ENCODE data around the gene H6PD. TPM values are rescaled to one million over a fixed set of nuclear protein-coding genes. Genes with fewer than 3 reads are reported as not detected.

The H6PD gene
- total and polyA plus RNA-seq, 4 donors: 4.8 to 65.4 (median 40.2) TPM

DNA sequence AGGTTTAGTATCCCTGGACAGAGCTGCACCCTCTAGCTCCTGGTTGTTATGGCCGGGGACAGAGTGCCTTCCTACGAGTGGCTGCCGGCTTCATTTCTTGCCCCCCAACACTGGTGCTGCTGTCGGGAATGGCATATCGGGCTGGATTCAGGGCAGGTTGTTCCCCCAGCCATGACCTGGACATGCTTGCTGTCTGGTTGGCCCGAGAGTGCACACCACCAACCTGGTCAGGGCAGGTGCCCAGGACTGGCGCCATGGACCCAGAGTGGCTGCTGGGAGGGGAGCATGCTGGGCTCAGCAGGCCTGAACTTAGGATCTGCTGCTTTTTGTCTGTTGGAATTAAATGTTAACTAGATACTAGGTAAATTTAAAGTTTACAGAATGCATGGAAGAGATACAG is 21.8 kb downstream of the H6PD start:
- intact Hi-C loops (cut with DNase I): no loop called here
- WGBS, 2 donors: 90 to 93% methylated on average over 7 of the region's 7 CpGs
- Histone ChIP-seq H3K4me1 (ENCODE audit: control insufficient read depth in 1 of 2, insufficient read depth in 2 of 2, low read length in 2 of 2) (no peaks in the 10 kb centered on the region), H3K27me3 (ENCODE audit: control insufficient read depth in 1 of 2, insufficient read depth in 2 of 2, low read length in 1 of 2) (no peaks in the 10 kb centered on the region), H3K4me3 (ENCODE audit: low read length in 2 of 2) (no peak overlapping the region), H3K27ac (ENCODE audit: low read depth in 1 of 2, low read length in 2 of 2) (no peak overlapping the region), H3K9me3 (ENCODE audit: control insufficient read depth, low read length) (no peaks in the 10 kb centered on the region), H3K36me3 (ENCODE audit: control insufficient read depth in 1 of 2, insufficient read depth in 2 of 2, low read length in 1 of 2) (peaks cover 2 to 3% of the 10 kb centered on the region in 2 donors)
- DNase-seq: peak in 1 of 2 donors; percentile 52
- ATAC-seq (ENCODE audit: low FRiP score): no peak

DNA sequence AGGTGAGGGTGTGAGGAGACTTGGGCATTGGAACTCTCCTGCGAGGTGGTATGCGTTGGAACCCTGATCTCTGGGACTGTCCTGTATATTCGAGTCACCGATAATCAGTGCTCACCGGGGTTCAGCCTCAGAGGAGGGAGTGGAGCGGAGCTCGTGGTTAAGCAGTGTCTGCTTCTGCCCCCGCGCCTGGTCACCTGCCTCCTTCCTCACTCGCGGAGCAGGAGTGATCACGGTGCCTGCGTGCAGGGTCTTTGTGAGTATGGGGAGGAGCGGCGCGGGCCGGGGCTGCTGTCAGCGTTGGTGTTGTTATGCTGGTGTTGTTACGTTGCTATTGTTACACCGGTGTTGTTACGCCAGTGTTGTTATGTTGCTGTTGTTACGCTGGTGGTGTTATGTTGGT is 23.3 kb downstream of the H6PD start:
- Histone ChIP-seq H3K27me3 (ENCODE audit: control insufficient read depth in 1 of 2, insufficient read depth in 2 of 2, low read length in 1 of 2) (no peaks in the 10 kb centered on the region), H3K4me3 (ENCODE audit: low read length in 2 of 2) (no peak overlapping the region), H3K27ac (ENCODE audit: low read depth in 1 of 2, low read length in 2 of 2) (no peak overlapping the region), H3K9me3 (ENCODE audit: control insufficient read depth, low read length) (no peaks in the 10 kb centered on the region), H3K4me1 (ENCODE audit: control insufficient read depth in 1 of 2, insufficient read depth in 2 of 2, low read length in 2 of 2) (no peaks in the 10 kb centered on the region), H3K36me3 (ENCODE audit: control insufficient read depth in 1 of 2, insufficient read depth in 2 of 2, low read length in 1 of 2) (peaks cover 2 to 5% of the 10 kb centered on the region in 2 donors)
- DNase-seq (peak in 1 of 2 donors; percentile 74), ATAC-seq (ENCODE audit: low FRiP score) (no peak)
- WGBS, 2 donors: 95% methylated on average over 22 of the region's 22 CpGs
- intact Hi-C loops (cut with DNase I): no loop called here

DNA sequence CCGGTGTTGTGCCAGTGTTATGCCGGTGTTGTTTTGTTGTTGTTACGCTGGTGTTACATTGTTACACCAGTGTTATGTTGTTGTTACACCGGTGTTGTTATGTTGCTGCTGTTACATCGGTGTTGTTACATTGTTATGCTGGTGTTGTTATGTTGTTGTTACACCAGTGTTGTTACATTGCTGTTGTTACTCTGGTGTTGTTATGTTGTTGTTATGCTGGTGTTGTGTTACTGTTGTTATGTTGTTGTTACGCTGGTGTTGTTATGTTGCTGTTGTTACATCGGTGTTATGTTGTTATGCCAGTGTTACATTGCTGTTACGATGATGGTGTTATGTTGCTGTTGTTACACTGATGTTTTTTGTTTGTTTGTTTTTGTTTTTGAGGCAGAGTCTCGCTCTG is 24.1 kb downstream of the H6PD start:
- no peaks in the 10 kb centered on the region for H3K4me1 ChIP-seq (ENCODE audit: control insufficient read depth in 1 of 2, insufficient read depth in 2 of 2, low read length in 2 of 2)
- H3K36me3 ChIP-seq (ENCODE audit: control insufficient read depth in 1 of 2, insufficient read depth in 2 of 2, low read length in 1 of 2): peaks cover 2 to 8% of the 10 kb centered on the region in 2 donors
- no peak for DNase-seq
- H3K9me3 ChIP-seq (ENCODE audit: control insufficient read depth, low read length): no peaks in the 10 kb centered on the region
- intact Hi-C loops (cut with DNase I): no loop called here
- 97 to 99% methylated on average over 9 of the region's 9 CpGs for WGBS, 2 donors
- no peaks in the 10 kb centered on the region for H3K27me3 ChIP-seq (ENCODE audit: control insufficient read depth in 1 of 2, insufficient read depth in 2 of 2, low read length in 1 of 2)
- no peak for ATAC-seq (ENCODE audit: low FRiP score)
- H3K27ac ChIP-seq (ENCODE audit: low read depth in 1 of 2, low read length in 2 of 2): no peak overlapping the region
- no peak overlapping the region for H3K4me3 ChIP-seq (ENCODE audit: low read length in 2 of 2)

DNA sequence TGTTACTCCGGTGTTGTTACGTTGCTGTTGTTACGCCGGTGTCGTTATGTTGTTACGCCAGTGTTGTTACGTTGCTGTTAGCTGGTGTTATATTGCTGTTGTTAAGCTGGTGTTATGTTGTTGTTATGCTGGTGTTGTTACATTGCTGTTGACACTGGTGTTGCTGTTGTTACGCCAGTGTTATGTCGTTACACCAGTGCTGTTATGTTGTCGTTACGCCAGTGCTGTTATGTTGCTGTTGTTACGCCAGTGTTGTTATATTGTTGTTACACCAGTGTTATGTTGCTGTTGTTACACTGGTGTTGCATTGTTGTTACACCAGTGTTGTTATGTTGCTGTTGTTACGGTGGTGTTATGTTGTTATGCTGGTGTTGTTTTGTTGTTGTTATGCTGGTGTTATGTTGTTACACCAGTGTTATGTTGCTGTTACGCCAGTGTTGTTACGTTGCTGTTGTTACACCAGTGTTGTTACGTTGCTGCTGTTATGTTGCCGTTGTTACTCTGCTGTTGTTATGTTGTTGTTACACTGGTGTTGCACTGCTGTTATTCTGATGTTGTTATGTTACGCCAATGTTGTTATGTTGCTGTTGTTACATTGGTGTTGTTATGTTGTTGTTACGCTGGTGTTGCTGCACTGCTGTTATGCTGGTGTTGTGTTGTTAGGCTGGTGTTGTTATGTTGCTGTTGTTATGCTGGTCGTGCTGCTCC is 25.6 kb downstream of the H6PD start:
- Histone ChIP-seq H3K27ac (ENCODE audit: low read depth in 1 of 2, low read length in 2 of 2) (no peak overlapping the region), H3K27me3 (ENCODE audit: control insufficient read depth in 1 of 2, insufficient read depth in 2 of 2, low read length in 1 of 2) (no peaks in the 10 kb centered on the region), H3K4me3 (ENCODE audit: low read length in 2 of 2) (no peak overlapping the region), H3K4me1 (ENCODE audit: control insufficient read depth in 1 of 2, insufficient read depth in 2 of 2, low read length in 2 of 2) (no peaks in the 10 kb centered on the region), H3K36me3 (ENCODE audit: control insufficient read depth in 1 of 2, insufficient read depth in 2 of 2, low read length in 1 of 2) (peaks cover 0 to 11% of the 10 kb centered on the region in 2 donors), H3K9me3 (ENCODE audit: control insufficient read depth, low read length) (no peaks in the 10 kb centered on the region)
- no peak for ATAC-seq (ENCODE audit: low FRiP score)
- intact Hi-C loops (cut with DNase I): no loop called here
- DNase-seq: peak in 1 of 2 donors; percentile 19
- WGBS, 2 donors: 94 to 97% methylated on average over 20 of the region's 20 CpGs

DNA sequence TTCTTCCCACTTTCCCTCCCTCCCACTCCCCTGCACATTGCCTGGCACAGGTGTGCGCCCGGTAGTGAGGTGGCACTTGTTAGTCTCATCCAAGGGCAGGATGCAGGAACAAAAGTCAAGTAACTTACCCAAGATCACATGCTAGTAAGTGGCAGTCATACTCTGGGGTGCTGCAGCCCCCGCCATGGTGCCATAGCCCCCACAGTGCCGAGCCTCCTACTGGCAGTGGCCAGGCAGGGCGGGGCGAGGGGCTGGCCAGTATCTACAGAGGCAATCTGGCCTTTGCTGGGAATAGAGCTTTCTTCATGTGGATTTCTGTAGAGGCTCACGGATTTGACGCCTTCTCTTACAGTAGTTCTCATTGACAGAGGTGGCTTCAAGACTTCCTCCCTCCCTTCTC is 26.9 kb downstream of the H6PD start:
- Histone ChIP-seq H3K27ac (ENCODE audit: low read depth in 1 of 2, low read length in 2 of 2) (no peak overlapping the region), H3K4me1 (ENCODE audit: control insufficient read depth in 1 of 2, insufficient read depth in 2 of 2, low read length in 2 of 2) (no peaks in the 10 kb centered on the region), H3K9me3 (ENCODE audit: control insufficient read depth, low read length) (no peaks in the 10 kb centered on the region), H3K27me3 (ENCODE audit: control insufficient read depth in 1 of 2, insufficient read depth in 2 of 2, low read length in 1 of 2) (no peaks in the 10 kb centered on the region), H3K4me3 (ENCODE audit: low read length in 2 of 2) (no peak overlapping the region), H3K36me3 (ENCODE audit: control insufficient read depth in 1 of 2, insufficient read depth in 2 of 2, low read length in 1 of 2) (peaks cover 0 to 8% of the 10 kb centered on the region in 2 donors)
- intact Hi-C loops (cut with DNase I): no loop called here
- WGBS, 2 donors: 91 to 95% methylated on average over 8 of the region's 8 CpGs
- DNase-seq: peak in 1 of 2 donors; percentile 39
- no peak for ATAC-seq (ENCODE audit: low FRiP score)

DNA sequence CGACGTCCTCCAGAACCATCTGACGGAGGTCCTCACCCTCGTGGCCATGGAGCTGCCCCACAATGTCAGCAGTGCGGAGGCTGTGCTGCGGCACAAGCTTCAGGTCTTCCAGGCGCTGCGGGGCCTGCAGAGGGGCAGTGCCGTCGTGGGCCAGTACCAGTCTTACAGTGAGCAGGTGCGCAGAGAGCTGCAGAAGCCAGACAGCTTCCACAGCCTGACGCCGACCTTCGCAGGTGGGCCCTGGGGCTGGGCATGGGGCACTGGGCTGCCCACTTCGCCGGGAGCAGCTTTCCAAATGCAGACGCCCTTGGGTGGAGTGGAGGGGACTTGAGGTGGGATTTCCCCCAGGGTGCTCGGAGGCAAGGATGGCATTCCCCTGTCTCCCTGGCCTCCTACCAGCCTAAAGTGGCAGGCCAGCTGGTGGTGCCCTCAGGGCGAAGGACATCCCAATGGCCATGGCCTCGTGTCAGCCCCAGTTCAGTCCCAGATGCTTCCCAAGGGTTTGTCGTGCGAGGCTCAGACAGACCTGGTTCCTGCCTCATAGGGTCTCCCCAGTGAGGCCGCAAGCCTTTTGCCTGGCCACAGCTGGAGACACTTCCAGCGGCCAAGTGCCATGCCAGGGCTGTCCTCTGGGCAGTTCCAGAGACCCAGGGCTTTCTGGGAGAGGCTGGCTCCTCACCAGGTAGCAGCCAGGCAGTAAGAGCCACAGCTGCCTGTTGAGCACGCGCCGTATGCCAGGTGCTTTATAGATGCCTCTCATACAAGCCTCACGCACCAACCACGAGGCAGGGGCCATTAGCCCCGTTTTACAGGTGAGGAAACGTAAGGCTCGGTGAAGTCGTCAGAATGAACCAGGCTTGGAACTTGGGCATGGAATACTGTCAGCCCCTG is 27.8 kb downstream of the H6PD start:
- intact Hi-C loops (cut with DNase I): no loop called here
- Histone ChIP-seq H3K4me1 (ENCODE audit: control insufficient read depth in 1 of 2, insufficient read depth in 2 of 2, low read length in 2 of 2) (no peaks in the 10 kb centered on the region), H3K27me3 (ENCODE audit: control insufficient read depth in 1 of 2, insufficient read depth in 2 of 2, low read length in 1 of 2) (no peaks in the 10 kb centered on the region), H3K9me3 (ENCODE audit: control insufficient read depth, low read length) (no peaks in the 10 kb centered on the region), H3K36me3 (ENCODE audit: control insufficient read depth in 1 of 2, insufficient read depth in 2 of 2, low read length in 1 of 2) (peaks cover 0 to 8% of the 10 kb centered on the region in 2 donors), H3K27ac (ENCODE audit: low read depth in 1 of 2, low read length in 2 of 2) (no peak overlapping the region), H3K4me3 (ENCODE audit: low read length in 2 of 2) (no peak overlapping the region)
- WGBS, 2 donors: 91 to 92% methylated on average over 33 of the region's 33 CpGs
- DNase-seq: peak in 1 of 2 donors; percentile 66
- ATAC-seq (ENCODE audit: low FRiP score): no peak

DNA sequence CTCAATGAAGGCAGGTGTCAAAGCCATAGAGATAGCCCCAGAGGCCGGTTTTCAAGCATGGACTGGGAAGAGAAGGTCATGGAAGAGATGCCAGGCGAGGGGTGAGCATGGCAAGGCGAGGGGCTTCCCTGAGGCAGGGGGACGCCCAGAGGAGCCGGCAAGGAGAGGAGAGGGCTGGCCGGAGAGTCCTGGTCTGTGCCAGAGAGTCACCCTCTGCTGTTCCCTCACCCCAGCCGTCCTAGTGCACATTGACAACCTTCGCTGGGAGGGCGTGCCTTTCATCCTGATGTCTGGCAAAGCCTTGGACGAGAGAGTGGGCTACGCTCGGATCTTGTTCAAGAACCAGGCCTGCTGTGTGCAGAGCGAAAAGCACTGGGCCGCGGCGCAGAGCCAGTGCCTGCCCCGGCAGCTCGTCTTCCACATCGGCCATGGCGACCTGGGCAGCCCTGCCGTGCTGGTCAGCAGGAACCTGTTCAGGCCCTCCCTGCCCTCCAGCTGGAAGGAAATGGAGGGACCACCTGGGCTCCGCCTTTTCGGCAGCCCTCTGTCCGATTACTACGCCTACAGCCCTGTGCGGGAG is 28.8 kb downstream of the H6PD start:
- ATAC-seq (ENCODE audit: low FRiP score) (no peak), DNase-seq (peak in 1 of 2 donors; percentile 68)
- no peak overlapping the region for H3K4me3 ChIP-seq (ENCODE audit: low read length in 2 of 2)
- H3K27ac ChIP-seq (ENCODE audit: low read depth in 1 of 2, low read length in 2 of 2): no peak overlapping the region
- intact Hi-C loops (cut with DNase I): no loop called here
- H3K9me3 ChIP-seq (ENCODE audit: control insufficient read depth, low read length): no peaks in the 10 kb centered on the region
- H3K4me1 ChIP-seq (ENCODE audit: control insufficient read depth in 1 of 2, insufficient read depth in 2 of 2, low read length in 2 of 2): no peaks in the 10 kb centered on the region
- H3K27me3 ChIP-seq (ENCODE audit: control insufficient read depth in 1 of 2, insufficient read depth in 2 of 2, low read length in 1 of 2): no peaks in the 10 kb centered on the region
- peaks cover 0 to 8% of the 10 kb centered on the region in 2 donors for H3K36me3 ChIP-seq (ENCODE audit: control insufficient read depth in 1 of 2, insufficient read depth in 2 of 2, low read length in 1 of 2)
- 91 to 94% methylated on average over 26 of the region's 26 CpGs for WGBS, 2 donors

DNA sequence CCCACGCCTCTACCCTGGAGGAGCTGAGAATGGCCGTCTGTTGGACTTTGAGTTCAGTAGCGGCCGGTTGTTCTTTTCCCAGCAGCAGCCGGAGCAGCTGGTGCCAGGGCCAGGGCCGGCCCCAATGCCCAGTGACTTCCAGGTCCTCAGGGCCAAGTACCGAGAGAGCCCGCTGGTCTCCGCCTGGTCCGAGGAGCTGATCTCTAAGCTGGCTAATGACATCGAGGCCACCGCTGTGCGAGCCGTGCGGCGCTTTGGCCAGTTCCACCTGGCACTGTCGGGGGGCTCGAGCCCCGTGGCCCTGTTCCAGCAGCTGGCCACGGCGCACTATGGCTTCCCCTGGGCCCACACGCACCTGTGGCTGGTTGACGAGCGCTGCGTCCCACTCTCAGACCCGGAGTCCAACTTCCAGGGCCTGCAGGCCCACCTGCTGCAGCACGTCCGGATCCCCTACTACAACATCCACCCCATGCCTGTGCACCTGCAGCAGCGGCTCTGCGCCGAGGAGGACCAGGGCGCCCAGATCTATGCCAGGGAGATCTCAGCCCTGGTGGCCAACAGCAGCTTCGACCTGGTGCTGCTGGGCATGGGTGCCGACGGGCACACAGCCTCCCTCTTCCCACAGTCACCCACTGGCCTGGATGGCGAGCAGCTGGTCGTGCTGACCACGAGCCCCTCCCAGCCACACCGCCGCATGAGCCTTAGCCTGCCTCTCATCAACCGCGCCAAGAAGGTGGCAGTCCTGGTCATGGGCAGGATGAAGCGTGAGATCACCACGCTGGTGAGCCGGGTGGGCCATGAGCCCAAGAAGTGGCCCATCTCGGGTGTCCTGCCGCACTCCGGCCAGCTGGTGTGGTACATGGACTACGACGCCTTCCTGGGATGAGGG is 29.7 kb downstream of the H6PD start:
- Histone ChIP-seq H3K4me3 (ENCODE audit: low read length in 2 of 2) (no peak overlapping the region), H3K27me3 (ENCODE audit: control insufficient read depth in 1 of 2, insufficient read depth in 2 of 2, low read length in 1 of 2) (no peaks in the 10 kb centered on the region), H3K9me3 (ENCODE audit: control insufficient read depth, low read length) (no peaks in the 10 kb centered on the region), H3K4me1 (ENCODE audit: control insufficient read depth in 1 of 2, insufficient read depth in 2 of 2, low read length in 2 of 2) (no peaks in the 10 kb centered on the region), H3K27ac (ENCODE audit: low read depth in 1 of 2, low read length in 2 of 2) (no peak overlapping the region), H3K36me3 (ENCODE audit: control insufficient read depth in 1 of 2, insufficient read depth in 2 of 2, low read length in 1 of 2) (peaks cover 0 to 8% of the 10 kb centered on the region in 2 donors)
- no peak for ATAC-seq (ENCODE audit: low FRiP score)
- WGBS, 2 donors: 94% methylated on average over 50 of the region's 50 CpGs
- DNase-seq: peak; percentile 36 to 73
- intact Hi-C loops (cut with DNase I): no loop called here

Data from aorta (tissue), 5 donors.